Astrocyte of the hippocampus (primary cell): ENCODE measurements around the gene PAF1.
A peak's percentile ranks its signal among the peaks of the same experiment; 100 is the strongest.

ENCODE experiments used
- DNase-seq: peaks from one replicate; pipeline ENCODE4 v3.0.0; 2011; ENCODE audit warnings: low read depth, low spot score

PAF1 gene

DNA sequence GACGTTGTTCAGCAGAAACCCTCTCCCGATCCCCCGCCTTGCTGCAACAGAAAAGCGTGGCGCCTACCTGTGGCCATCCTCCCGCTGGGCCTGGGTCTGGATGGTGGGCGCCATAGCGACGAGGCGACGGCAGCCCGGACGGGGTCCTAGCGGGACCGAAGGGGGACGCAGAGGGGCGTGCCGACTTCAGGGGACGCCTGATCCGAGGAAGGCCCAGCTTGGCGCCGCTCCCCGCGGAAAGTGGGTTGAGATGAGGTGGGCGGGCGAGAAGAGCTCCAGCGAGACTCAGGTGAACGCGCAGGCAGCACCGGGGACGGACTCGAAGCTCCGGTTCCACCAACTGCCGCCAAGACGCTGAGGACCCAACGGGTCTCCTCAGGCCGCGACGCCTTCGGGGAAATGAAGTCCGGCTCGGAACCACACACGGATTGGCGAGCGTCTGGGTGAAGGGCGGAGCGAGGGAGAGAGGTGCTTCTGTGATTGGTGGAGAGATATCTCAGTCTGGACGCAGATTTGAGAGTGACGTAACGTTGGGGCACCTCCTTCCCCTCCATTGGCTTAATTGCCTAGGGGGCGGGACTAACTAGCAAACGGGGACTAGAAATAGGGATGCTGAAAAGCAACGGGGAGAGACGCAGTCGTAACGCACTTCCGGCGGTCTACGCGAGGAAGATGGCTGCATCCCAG is at the start of gene PAF1, which contains the start of gene MED29:
Gene PAF1 (minus strand): TSS at position 356 of the 687 bp plus-strand sequence. CDS start 242 bp downstream, at position 114.
Gene MED29 (plus strand): TSS at position 628 of the 687 bp plus-strand sequence. CDS start 45 bp downstream, at position 673.
- peak; percentile 100 for DNase-seq

- no peak for DNase-seq
Measured at GRCh38 chr19:39438270-39438934, 47.5 kb upstream of the PAF1 start.

GRCh38 chr19:39436350-39436716 is 45.4 kb upstream of the PAF1 start:
- no peak for DNase-seq

- peak; percentile 99 for DNase-seq
Measured at GRCh38 chr19:39435499-39436349, 44.8 kb upstream of the PAF1 start, which contains the start of gene RPS16. TSS of gene RPS16 (minus strand) at chr19:39435949. CDS start at chr19:39435895, 54 bp downstream.

- DNase-seq: no peak
Measured at GRCh38 chr19:39434123-39435076, 43.5 kb upstream of the PAF1 start.

GRCh38 chr19:39433480-39434079 is 42.7 kb upstream of the PAF1 start:
- no peak for DNase-seq

- no peak for DNase-seq
Measured at GRCh38 chr19:39432677-39433025, 41.7 kb upstream of the PAF1 start.

GRCh38 chr19:39430675-39431593 is 40.0 kb upstream of the PAF1 start:
- DNase-seq: peak; percentile 89

- DNase-seq: peak; percentile 96
Measured at GRCh38 chr19:39428283-39429112, 37.6 kb upstream of the PAF1 start.

DNA sequence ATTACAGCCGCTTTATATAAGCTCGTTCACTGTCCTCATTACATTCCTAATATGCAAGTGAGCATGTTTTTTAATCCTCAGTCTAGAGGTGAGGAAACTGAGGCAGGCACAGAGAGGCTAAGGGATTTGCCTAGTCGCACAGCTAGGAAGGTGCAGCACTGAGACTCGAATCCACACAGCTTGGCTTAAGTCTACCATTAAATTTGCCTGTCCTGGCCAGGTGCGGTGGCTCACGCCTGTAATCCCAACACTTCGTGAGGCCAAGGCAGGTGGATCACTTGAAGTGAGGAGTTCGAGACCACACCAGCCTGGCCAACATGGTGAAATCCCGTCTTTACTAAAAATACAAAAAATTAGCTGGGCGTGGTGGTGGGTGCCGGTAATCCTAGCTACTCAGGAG is 36.8 kb upstream of the PAF1 start:
- DNase-seq: no peak

- no peak for DNase-seq
Measured at GRCh38 chr19:39426170-39426569, 35.3 kb upstream of the PAF1 start.

DNA sequence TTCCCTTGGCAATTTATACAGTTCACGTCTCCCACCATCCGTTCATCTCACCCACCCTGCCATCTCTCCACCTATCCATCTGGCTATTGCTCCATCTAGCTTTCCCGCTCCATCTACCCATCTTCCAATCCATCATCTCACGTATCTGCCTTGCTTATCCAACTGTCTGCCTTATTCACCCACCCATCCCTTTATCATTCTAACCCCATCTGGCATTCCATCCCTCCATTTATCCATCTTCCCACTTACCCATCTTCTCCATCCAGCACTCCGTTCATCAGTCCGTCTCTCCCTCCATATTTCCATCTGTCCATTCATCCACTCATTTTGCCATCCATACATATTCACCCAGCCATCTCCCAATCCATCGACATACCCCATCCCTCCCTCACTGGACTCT is 34.8 kb upstream of the PAF1 start:
- DNase-seq: no peak

DNA sequence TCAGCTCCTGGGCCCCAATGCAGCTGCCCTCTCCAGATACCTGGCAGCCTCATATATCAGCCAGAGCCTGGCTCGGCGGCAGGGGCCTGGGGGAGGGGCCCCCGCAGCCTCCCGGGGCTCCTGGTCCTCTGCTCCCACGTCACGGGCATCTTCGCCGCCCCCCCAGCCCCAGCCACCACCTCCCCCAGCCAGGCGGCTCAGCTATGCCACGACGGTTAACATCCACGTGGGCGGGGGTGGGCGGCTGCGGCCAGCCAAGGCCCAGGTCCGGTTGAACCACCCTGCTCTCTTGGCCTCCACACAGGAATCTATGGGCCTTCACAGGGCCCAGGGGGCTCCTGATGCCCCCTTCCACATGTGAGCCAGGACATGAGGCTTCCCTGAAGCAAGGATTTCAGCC is 34.0 kb upstream of the PAF1 start:
- DNase-seq: no peak

DNA sequence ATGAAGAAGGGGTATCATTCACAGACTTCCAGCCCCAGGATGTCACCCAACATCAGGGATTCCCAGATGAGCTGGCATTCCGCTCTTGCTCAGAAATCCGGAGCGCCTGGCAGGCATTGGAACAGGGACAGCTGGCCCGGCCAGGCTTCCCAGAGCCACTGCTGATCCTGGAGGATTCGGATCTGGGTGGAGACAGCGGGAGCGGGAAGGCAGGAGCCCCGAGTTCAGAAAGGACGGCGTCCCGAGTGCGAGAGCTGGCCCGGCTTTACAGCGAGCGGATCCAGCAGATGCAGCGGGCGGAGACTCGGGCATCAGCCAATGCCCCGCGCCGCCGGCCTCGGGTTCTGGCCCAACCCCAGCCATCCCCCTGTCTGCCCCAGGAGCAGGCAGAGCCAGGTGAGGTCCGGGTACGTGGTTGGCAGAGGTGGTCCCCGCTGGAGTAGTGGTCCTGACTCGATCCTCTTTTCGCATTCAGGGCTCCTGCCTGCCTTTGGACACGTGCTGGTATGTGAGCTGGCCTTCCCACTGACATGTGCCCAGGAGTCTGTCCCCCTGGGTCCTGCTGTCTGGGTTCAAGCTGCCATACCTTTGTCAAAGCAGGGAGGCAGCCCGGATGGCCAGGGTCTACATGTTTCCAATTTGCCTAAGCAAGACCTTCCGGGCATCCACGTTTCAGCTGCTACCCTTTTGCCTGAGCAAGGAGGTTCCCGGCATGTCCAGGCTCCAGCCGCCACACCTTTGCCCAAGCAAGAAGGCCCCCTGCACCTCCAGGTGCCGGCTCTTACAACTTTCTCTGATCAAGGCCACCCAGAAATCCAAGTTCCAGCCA is 32.6 kb upstream of the PAF1 start:
- no peak for DNase-seq

- no peak for DNase-seq
Measured at GRCh38 chr19:39422020-39422419, 31.1 kb upstream of the PAF1 start.

- no peak for DNase-seq
Measured at GRCh38 chr19:39420769-39421168, 29.9 kb upstream of the PAF1 start.

GRCh38 chr19:39419003-39419402 is 28.1 kb upstream of the PAF1 start:
- DNase-seq: no peak
